Mucosa of gallbladder (tissue), 1 donor: ENCODE data around the gene SYT5. TPM values are rescaled to one million over a fixed set of nuclear protein-coding genes. Genes with fewer than 3 reads are reported as not detected.
"Not testable (repeated sequence)": the region's sequence is repeated elsewhere in the genome, so short reads cannot be mapped to it uniquely, and the experiment has no call there.

Experiments
- DNase-seq: peaks from one replicate; pipeline ENCODE4 v3.0.0-alpha.2; 2020; ENCODE audit warnings: low spot score
- total RNA-seq: library from RNA; stranded (reverse); gene quantifications from one replicate; pipeline ENCODE4 v1.2.1, GENCODE V29; 2021
- donor health status: DM: no; HTN: no; CAD: no.

SYT5 gene
- total RNA-seq, 1 donor from 2014 or later: not detected

- DNase-seq: peak; percentile 62
Measured at GRCh38 chr19:55208880-55209692, 29.0 kb upstream of the SYT5 start, which contains the start of gene PTPRH. TSS of gene PTPRH (minus strand) at chr19:55209501. CDS start at chr19:55209433, 68 bp downstream.

GRCh38 chr19:55206664-55207500 lies 26.8 kb upstream of the SYT5 start:
- DNase-seq: peak; percentile 91

GRCh38 chr19:55202199-55202598 lies 22.1 kb upstream of the SYT5 start:
- DNase-seq: not testable (repeated sequence)

- no peak for DNase-seq
Measured at GRCh38 chr19:55199620-55200204, 19.6 kb upstream of the SYT5 start.

- DNase-seq: no peak
Measured at GRCh38 chr19:55198651-55199050, 18.6 kb upstream of the SYT5 start.

- no peak for DNase-seq
Measured at GRCh38 chr19:55197528-55197927, 17.4 kb upstream of the SYT5 start.

GRCh38 chr19:55196803-55197202 lies 16.7 kb upstream of the SYT5 start:
- no peak for DNase-seq

- no peak for DNase-seq
Measured at GRCh38 chr19:55193481-55193880, 13.4 kb upstream of the SYT5 start.

GRCh38 chr19:55189403-55189835 lies 9.3 kb upstream of the SYT5 start:
- no peak for DNase-seq

GRCh38 chr19:55188625-55189024 lies 8.5 kb upstream of the SYT5 start:
- no peak for DNase-seq

GRCh38 chr19:55186080-55186479 lies 6.0 kb upstream of the SYT5 start:
- DNase-seq: no peak

GRCh38 chr19:55181740-55182139 lies 1.7 kb upstream of the SYT5 start:
- no peak for DNase-seq

GRCh38 chr19:55178781-55179599 lies 1.1 kb downstream of the SYT5 start:
- peak; percentile 58 for DNase-seq

- DNase-seq: no peak
Measured at GRCh38 chr19:55176076-55176475, 4.0 kb downstream of the SYT5 start.

GRCh38 chr19:55175117-55175867 lies 4.8 kb downstream of the SYT5 start:
- DNase-seq: no peak

- no peak for DNase-seq
Measured at GRCh38 chr19:55174425-55175116, 5.5 kb downstream of the SYT5 start.

GRCh38 chr19:55173714-55174409 lies 6.2 kb downstream of the SYT5 start:
- DNase-seq: peak; percentile 23

GRCh38 chr19:55173186-55173713 lies 6.8 kb downstream of the SYT5 start:
- DNase-seq: no peak

GRCh38 chr19:55172741-55173140 lies 7.3 kb downstream of the SYT5 start:
- no peak for DNase-seq
